Mesenteric fat pad (tissue), 1 donor: ENCODE data around the gene SRM. TPM values are rescaled to one million over a fixed set of nuclear protein-coding genes. Genes with fewer than 3 reads are reported as not detected.

ENCODE experiments used
- DNase-seq: peaks from one replicate; pipeline ENCODE4 v3.0.0-alpha.2; 2020; ENCODE audit warnings: low spot score
- total RNA-seq: library from RNA; stranded (reverse); fragmentation: NEBNext Ultra II Directional; extraction: Animal tissue kit (Norgen Biotek cat#: 25700); gene quantifications from one replicate; pipeline ENCODE4 v1.2.1, GENCODE V29; 2021
- donor health status: DM: yes; HTN: yes; CAD: no.

Gene SRM
- total RNA-seq, 1 donor from 2014 or later, result 103 TPM

DNA sequence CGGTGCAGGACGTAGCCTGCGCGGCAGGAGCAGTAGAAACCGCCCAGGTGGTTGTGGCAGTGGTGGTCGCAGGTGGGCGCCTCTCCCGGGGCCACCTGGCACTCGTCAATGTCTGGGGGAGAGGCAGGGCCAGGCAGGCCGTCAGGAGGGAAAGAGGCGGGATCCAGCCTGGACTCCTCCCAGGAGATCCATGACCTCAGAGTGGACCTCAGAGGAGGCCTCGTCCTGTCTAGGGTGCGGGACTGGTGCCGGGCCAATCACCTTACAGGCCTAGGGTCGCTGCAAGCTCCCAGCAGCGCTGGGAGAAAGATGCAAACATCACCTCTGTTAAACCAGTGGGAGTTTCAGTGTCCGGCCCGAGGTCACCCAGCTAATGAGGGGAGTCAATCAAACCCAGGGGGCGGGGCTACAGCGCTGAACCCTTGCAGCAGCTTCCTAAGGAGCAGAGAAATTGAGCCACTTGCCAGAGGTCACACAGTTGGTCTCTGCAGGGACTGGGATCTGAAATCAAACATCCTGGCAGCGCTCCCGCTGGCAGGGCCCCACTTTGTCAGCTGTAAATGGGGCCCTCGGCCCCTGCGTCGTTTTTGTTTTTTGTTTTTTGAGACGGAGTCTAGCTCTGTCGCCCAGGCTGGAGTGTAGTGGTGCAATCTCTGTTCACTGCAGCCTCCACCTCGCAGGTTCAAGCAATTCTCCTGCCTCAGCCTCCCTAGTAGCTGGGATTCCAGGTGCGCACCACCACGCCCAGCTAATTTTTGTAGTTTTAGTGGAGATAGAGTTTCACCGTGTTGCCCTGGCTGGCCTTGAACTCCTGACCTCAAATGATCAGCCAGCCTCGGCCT, 14.2 kb downstream of the SRM start:
- DNase-seq, result peak; percentile 55

GRCh38 chr1:11044849-11045427, 14.9 kb downstream of the SRM start:
- peak; percentile 87 for DNase-seq

DNA sequence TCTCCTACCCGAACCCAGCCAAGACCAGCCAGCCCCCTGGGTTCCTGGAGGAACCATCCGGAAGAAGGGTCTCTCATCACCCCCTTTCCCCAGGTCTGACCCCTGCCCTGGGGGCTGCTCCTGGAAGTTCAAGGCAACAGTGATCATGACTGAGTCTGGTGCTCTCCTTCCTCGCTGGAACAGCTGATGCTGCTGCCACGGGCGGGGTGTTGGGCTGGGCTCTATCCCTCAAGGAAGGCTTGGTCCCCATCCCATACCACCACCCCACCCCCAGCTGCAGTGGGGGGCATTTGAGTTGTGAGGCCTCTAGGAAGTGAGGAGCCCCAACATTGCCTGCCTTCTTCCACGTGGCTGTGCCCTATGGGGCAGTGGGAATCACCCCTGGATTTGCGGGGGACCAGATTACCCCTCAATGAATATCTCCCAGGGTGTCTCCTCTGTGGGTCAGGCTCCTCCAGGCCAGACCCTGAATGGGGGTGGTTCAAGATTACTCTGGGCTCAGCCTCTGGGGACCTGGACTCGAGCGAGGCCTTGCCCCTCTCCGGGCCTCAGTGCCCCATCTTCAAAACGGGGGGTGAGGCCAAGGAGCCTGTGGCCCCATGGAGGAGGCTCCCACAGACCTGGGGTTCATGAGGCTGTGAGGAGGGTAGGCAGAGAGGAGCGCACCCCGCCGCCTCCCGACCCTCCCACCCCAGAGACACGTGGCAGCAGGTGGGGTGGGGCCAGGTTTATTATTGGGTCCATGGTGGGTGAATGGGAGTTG, 15.6 kb downstream of the SRM start:
- peak; percentile 85 for DNase-seq

DNA sequence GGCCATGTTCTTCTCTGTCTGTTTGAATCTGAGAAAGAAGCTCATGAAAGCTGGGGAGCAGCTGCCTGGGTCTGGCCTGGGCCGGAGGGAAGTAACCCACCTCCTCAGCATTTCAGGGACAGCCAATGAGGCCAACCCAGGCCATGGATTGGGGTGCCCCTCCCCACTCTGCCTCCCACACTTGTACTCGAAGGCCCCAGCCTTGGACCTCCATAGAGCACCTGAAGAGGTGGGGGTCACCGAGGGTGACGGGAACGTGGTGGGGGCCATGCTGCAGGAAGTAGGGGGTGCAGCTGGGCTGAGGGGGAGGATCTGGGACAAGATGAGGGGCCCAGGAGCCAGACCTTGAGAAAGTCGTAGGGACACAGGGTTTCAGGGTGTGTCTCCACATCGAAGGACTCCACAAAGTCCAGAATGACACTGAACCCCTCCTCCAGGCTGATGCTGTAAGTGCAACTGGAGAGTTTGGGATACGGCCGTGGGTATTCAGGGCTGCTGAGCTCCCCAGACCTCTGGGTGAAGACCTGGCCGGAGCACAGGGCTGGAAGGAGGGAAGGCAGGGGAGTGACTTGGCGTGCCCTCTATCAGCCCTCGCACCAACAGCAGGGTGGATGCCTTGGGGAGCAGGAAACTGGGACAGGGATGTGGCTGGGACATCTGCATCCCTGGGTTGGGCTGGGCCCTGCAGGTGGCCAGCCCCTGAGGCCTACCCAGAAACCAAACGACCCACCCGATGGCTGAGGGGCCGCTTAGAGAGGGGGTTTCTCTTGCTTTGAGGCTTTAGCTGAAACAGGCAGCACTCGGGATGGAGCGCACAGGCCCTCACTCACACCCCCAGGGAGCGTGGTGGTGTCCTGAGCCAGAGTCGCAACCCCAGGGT, 16.6 kb downstream of the SRM start:
- DNase-seq, result peak; percentile 80

DNA sequence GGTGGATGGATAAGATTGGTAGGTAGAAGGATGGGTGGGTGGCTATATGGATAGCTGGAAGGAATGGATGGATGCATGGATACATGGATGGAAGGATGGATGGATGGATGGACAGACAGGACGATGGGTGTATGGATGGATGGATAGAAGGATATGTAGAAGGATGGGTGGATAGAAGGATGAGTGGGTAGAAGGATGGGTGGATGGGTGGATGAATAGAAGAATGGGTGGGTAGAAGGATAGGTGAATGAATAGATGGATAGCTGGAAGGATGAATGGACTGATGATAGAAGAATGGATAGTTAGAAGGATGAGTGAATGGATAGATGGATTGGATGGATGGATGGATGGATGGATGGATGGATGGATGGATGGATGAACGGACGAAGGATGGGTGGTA, 17.8 kb downstream of the SRM start:
- DNase-seq, result no peak

DNA sequence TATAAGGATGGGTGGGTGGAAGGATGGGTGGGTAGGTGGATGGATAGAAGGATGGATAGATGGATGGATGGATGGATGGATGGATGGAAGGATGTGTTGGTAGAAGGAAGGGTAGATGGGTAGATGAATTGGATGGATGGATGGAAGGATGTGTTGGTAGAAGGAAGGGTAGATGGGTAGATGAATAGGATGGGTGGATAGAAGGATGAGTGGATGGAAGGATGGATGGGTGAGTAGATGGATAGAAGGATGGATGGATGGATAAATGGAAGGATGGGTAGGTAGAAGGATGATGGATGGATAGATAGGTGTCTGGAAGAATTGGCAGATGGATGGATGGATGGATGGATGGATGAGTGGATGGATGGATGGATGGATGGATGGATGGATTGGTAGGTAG, 18.8 kb downstream of the SRM start:
- no peak for DNase-seq

DNA sequence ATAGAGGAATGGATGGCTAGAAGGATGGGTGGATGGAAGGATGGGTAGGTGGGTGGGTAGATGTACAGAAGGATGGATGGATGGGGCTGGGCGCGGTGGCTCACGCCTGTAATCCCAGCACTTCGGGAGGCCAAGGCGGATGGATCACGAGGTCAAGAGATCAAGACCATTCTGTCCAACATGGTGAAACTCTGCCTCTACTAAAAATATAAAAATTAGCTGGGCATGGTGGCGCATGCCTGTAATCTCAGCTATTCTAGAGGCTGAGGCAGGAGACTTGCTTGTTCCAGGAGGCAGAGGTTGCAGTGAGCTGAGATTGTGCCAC, 19.8 kb downstream of the SRM start:
- peak; percentile 59 for DNase-seq

GRCh38 chr1:11039351-11040104, 20.3 kb downstream of the SRM start:
- no peak for DNase-seq

DNA sequence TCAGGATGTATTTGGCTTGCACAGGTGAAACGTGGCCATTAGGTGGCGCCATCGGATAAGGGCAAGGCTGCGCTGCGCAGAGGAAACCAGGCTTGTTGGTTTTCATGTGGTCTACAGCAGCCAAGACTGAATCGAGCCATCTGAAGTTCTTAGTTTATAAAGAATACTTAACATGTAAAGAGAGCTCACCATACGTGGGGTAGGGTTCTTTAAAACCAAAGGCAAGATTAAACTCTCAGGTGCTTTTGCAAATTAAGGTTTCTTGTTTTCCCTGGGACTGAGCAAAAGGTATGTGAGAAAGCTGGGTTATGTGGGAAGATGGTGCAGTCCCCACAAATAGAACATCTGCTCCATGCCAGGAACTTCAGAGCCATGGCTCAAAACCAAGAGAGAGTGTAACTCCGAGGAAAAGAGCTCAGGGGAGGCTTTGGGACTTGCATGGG, 22.1 kb downstream of the SRM start:
- DNase-seq, result peak; percentile 92

DNA sequence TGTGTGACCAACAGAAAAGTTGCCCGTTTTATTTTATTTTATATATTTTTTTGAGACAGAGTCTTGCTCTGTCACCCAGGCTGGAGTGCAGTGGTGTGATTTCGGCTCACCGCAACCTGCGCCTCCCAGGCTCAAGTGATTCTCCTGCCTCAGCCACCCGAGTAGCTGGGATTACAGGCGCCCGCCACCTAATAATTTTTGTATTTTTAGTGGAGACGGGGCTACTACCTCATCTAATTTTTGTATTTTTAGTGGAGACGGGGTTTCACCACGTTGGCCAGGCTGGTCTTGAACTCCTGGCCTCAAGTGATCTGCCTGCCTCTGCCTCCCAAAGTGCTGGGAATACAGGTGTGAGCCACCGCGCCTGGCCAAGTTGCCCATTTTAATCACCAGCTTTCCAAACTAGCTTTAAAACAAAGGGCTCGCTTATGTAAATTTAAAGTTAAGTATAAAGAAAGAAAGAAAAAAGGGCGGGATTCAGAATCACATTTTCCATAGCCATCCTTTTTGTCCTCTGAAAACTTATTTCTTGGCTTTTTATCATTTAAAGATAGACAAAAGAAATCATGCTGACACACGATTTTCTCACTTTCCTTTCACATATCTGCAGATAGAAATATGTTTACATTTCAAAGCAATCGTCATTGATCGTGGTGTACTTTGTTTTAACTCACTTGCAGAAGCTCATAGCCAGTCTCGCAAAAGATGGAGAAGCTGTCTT, 22.6 kb downstream of the SRM start:
- DNase-seq, result peak; percentile 79

DNA sequence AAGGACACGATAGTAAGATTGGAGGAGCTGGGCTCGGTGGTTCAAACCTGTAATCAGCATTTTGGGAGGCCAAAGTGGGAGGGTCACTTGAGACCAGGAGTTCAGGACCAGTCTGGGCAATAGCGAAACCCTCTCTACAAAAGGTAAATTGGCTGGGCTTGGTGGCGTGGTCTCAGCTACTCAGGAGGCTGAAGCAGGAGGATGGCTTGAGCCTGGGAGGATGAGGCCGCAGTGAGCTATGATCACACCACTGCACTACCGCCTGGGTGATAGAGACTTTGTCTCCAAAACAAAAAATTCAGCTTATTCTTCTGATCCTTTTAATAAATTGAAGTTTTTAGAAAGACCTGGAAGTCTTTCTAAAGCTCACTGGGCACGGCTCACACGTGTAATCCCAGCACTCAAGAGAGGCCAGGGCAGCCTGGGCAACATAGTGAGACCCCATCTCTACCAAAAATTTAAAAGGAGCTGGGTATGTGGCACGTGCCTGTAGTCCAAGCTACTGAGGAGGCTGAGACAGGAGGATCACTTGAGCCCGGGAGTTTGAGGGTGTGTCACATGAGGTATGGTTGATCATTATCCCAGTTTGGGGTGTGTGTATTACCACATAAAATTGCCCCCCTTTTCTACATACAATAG, 28.1 kb downstream of the SRM start:
- DNase-seq, result no peak

- DNase-seq, result no peak
Measured at GRCh38 chr1:11030865-11031264, 29.0 kb downstream of the SRM start.

DNA sequence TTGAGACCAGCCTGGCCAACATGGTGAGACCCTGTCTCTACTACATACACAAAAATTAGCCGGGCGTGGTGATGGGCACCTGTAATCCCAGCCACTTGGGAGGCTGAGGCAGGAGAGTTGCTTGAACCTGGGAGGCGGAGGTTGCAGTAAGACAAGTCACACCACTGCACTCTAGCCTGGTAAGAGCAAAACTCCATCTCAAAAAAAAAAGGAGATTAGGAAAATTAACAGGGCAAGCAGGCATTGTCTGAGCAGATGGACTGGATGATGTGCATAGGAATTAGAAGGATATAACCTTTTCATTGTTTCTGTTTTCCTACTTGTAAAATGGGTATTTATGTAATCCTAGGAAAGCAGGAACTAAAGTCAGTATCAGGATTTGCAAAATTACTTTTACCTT, 31.8 kb downstream of the SRM start:
- no peak for DNase-seq

DNA sequence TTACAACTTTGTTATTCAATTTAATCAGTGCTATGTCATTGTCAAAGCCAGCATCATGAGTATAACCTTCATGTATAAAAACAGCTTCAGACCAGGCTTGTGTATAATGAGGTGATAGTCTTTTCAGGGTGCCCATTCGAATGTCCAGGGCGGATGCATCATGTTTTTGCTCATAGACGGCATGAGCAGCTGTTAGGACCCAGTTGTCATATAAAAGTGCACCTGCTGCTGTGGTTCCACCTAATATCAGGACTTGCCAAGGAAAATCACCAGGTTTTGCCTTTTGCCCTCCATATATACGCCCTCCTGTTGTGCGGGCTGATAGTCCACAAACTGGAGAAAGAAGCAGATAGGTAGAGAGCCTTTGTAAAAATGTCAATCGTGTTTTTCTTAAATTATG, 32.5 kb downstream of the SRM start:
- DNase-seq, result no peak

- DNase-seq, result no peak
Measured at GRCh38 chr1:11026903-11027302, 32.9 kb downstream of the SRM start.

DNA sequence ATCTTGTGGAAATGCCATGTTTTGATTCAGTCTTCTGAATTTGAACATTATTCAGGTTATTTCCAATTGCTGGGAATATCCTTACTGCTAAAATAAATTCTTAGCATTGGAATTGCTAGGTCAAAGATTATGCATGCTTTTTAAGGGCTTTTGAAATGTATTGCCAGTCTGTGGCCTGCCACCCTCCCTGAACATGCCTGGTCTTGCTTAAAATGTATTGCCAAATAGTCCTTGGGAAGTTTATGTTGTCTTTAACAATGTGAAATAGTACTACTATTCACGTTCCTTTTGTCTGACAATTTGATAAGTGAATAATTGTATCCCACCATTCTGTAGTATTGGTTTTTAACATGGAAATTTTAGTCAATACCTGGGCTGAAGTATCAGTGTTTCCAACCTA, 33.8 kb downstream of the SRM start:
- DNase-seq, result no peak

- DNase-seq, result no peak
Measured at GRCh38 chr1:11025618-11026017, 34.2 kb downstream of the SRM start.

DNA sequence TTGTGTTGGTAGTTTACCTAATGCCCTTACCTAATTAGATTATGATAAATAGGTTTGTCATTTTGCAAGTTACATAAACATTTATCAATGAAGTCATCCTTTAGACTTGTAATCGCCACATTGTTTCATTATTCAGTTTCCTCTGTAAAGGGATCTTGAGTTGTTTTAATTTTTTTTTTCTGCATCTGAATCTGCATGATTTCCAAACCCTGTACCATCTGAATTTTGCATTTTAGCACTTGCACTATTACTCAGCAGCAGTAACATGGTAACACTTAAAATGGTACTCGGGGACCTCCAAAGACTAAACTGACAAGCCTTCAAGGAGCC, 35.0 kb downstream of the SRM start:
- DNase-seq, result no peak

- DNase-seq, result no peak
Measured at GRCh38 chr1:11024154-11024873, 35.5 kb downstream of the SRM start.
